ENCODE measurements around the gene HPSE2.

Gene HPSE2

DNA sequence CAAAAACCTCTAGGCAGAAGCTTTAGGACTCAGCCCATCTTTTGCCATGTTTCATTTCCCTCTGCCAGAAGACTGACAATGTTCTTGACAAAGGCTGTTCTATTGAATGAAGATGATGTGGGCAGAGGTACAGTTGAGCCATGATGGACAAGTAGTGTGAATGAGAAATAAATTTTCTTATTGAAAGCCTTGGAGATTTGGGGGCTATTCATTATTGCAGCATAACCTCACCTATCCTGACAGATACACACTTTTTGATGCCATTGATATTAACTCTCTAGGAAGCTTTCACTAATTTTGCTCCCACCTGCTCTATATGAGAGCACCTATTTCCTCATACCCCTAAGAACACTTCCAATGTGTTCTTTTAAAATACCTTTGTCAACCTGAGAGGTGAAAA lies 752.0 kb downstream of the HPSE2 start:
- no peak for DNase-seq

DNA sequence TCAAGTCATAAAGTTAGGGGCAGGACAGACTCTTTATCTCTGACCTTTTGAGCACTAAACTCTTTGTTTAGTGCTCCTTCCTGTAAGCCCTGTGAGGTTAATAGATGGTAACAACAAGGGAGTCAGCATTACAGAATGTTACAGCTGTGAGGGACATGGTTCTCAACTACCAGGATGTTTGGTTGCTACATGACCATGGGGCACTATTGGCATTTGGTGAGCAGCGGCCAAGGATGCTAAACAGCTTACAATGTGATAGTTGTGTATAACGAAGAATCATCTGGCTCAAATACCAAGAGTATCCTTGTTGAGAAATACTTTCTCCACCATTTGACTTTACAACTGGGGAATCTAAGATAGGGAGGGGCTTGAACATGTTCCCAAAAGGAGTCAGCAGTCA lies 753.6 kb downstream of the HPSE2 start:
- DNase-seq: no peak

DNA sequence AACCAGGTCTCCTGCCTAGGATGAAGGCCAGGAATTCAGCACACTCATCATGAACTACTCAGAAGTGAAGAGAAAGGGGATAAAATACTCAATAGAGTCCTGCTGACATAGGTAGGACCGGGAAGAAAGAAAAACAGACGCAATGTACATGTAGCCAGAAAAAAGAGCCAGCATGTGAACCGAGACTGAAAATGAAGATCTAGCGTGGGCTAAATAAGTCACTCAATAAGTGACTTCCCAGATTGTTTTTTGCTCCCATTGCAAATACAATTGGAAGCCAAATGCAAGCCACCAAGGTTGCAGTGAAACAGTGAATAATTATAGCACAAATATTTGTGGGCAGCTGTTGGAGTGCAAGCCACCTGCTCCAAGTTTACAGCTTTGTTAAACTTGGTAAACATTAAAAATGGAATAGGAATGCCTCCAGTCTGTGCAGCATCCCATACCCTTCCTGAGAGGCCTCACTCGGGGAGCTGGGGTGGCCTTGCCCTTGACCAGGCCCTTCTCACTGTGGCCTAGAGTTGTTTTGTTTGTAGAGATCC lies 754.2 kb downstream of the HPSE2 start:
- DNase-seq: no peak

DNA sequence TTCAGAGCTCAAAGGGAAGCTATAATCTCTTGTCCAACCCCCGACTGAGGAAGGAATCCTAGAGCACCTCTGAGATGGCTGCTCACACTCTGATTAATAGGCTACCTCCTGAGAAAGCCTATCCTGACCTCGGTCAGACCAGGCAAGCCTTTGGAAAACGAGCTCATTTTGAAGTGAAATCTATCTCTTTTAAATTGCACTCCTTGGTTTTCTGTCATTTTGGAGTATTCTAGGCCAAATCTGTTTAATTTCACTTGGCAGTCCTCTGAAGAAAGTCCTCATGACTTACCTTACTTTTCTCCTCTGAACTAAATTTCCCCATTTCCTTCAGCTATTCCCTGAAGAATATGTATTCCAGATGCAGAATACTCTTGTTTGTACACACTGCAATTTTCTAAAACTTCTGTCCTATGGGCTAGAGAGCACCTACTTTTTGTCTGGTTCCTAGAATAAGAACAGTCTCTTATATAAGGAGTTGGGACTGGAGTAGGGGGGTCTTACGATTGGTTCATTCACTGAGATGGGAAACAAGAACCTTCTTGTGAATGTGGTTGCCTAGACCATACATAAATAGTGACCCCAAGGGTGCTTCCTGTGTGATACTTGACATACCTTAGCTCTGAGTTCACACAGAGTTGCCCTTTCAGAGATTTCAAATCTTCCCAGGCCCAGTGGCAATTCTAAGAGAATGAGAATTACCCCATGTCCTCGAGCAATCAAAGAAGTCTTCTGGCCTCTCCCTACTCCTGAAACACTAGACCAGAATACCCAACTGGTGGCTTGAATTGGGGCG lies 757.0 kb downstream of the HPSE2 start:
- DNase-seq: no peak

DNA sequence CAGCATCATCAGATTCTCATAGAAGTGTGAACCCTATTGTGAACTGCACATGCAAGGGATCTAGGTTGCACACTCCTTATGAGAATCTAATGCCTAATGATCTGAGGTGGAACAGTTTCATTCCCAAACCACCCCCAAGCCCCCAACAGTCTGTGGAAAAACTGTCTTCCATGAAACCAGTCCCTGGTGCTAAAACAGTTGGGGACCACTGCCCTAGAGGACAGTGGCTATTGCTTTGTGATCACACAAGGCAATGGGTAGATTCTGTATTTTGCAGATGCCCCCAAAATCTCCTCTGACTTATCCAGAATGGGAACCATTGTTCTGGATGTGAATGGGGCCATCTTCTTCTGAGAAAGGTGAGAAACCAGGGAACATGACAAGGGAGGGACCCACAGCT lies 757.8 kb downstream of the HPSE2 start:
- no peak for DNase-seq

DNA sequence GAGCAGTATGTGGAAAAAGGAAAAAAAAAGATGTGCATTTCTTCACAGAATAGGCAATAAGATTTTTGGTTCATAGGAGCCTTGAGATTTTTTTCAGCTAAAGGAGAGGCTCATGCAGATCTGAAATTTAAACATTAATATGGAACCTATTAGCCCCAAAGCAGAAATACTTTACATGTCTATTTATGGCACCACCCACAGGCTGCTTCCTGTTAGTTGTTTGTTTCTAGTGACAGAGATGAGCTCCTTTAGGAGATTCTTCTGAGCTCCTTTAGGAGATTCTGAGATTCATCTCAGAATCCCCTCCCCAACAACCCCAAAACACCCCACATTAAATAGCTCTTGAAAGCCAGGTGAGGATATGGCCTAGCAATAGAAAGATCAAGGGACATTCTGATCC lies 761.0 kb downstream of the HPSE2 start:
- DNase-seq: no peak

DNA sequence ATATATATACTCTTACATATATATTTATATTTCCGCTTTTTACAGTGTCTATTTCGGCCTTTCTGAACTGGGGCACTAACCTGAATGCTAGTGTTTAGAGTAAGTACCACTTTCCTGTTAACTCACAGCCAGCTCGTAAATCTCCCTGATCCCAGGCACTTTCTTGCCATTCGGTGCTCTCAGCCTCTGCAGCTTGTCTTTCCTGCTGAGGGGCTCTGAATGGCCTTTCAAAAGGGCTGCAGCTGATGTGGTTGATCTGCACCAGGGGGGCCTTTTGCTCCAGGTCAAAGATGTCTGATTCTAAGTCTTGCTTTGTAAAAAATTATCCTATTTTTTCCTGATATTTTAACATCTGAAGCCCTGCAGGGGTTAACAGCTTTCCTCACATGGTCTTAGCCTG lies 763.5 kb downstream of the HPSE2 start:
- no peak for DNase-seq

DNA sequence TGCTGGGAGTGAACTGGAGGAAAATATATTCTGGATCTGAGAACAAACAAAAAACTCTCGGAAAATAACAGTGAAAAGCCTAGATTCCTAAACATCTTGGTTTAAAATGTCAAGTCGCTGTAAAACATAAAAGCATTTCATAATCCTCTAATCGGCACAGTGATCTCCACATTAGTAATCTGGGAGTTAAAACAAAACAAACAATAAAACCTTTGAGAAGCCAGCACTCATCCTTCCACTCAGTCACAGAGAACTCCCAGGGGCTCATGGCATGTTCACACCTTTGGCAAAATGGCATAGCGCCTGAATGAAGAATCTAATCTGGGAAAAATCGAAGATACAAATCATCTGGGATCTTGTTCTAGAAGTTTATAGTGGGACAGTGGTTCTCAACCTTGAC lies 764.8 kb downstream of the HPSE2 start:
- no peak for DNase-seq

DNA sequence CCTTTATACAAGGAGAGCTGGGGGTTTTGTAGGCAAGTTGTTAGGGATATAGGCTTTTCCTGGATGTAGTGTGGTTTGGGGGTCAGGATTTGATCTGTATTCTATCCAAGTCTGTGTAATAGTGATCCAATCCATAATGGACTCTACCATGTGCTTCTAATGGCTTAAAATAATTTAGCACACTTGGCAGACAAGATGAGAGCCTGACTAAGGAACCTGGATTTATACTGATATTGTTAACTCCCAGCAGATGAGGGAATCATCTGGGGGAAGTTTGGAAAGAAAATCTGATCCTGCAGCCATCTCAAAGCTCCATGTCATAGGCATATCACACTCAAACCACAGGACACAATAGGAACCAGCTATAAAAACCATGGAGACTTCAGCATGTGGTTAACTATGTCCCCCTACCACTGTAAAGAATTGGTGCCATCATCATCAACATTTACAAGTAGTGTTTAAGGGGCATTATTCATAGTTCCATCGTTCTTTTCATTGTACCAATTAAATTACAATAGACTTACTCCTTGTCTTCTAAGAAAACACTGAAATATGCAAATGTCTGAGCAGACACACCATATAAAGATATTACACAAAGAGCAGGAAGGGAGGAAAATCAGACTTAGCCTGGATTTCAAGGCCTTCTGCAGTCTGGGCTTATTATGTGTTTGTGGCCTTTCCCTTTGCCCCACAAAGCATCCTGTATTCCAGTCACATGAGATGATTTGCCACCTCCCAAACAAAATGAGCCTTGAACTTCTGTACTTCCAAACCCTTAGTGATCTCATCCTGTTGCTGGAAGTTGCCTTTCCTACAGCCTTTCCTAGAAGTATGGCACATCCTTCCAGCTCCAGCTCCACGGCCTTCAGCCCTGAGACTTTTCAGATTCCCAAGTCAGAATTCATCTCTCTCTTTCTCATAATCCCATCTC lies 766.4 kb downstream of the HPSE2 start:
- DNase-seq: no peak

DNA sequence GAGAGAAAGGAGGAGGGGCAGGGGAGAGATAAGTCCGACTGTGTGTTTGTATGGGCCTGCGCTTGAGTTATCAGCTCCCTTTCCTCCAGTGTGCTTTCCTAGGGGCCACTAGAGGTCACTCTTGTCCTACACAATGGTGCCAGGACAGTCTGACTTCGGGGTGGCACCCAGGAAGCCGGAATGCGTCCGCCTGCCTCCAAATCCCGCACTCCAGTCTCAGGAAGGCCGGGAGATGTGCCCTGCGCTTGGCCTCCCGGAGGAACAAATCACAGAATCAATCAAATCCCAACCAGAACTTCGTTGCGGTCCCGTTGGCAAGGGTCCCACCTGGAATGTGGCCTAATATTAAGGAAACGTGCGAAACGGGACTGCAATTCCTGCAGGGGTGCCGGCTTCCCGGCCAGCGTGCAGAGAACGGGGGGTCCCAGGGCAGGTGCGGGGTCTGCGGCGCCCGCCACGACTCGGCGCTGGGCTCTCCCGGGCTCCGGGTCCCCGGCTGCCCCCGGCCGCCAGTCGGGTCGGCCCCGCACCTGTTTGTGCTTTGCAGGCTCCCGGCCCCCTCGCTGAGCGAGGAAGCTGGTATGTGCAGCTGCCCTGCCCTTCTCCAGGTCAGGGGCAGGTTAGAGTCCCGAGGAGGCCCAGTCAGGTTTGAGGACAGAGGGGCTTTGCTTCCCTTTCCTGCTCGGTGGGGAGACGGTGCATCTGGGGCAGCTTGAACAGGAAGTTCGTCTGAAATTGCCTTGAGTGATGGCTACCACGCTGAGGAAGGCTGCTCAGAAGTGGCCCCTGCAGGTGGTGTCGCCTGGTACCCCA lies 767.9 kb downstream of the HPSE2 start:
- DNase-seq: peak in 4 of 5 donors; percentile 45 to 77 (median 51)

DNA sequence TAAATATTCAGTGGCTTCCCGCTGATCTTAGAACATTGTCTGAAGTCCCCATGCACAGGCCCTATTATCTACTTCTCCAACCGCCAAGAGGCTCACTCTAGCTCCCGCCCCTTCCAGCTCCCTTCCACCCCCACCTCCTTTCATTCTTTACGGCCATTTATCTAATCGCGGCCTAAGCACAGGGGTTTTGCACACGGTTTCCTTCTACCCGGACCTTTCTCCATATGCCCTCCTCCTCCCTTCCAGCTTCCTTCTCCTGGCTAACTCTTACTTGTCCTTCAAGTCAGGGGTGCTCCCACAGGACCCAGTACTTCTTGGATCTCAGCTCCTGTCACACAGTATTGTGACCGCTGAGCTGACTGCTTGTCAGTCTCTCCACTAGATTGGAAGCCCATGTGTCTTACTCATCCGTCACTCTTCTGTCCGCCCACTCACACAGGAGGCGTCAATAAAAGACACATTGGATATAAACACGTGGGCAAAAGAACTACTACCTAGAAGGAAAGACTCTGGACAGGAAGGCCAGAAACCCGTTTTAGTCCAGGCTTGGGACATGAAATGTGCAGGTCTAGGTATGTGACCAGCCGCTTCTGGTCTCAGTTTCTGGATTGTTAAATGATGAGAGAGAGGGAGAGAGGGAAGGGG lies 768.7 kb downstream of the HPSE2 start:
- no peak for DNase-seq

DNA sequence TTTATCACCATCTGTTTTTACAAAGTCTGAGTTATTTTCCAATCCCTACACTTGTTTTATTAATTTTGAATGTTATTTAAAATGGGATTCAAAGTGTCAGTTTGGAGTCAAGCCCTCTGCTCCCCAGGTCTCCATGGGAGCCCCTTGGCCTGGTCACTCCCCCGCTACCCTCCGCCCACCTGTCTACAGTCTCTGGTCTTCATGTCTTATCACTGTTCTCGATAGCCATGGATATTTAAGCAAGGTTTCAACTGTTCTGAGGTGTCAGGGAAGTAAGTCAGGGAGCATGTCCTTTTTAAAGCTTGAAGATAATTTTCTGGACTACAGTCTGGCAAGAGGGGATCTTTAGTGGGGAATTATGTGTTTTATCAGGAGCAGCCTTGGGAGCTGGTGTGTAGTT lies 769.8 kb downstream of the HPSE2 start:
- no peak for DNase-seq

DNA sequence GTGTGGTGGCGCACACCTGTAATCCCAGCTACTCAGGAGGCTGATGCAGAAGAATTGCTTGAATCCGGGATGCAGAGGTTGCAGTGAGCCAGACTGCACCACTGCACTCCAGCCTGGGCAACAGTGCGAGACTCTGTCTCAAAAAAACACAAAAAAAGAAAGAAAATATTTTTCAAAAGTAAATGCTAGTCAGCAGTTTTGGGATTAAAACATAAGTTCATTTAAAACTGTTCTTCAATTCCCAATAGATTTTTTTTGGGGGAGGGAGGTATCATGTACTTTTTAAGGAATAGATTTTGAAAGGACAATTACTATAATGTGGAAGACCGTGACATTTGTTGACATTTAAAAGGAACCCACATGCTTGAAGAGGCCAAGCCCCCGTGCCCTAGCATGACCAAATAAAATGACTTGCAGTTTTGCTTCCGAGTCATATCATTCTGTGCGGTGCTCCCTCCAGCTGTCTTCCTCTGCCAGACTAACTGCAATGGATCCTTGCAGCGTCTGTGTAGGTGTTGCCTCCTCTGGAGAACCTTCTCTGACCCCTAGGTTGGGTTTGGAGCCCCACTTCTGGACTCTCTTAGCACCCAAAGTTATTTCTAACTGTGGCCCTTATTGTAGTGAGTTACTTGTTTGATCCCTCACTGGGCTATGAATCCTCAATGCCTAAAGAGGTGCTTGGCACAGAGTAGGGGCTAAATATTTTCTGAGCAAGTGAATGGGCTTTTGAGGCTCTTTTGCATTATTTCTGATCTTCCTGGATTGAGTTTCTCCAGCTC lies 771.5 kb downstream of the HPSE2 start:
- no peak for DNase-seq

DNA sequence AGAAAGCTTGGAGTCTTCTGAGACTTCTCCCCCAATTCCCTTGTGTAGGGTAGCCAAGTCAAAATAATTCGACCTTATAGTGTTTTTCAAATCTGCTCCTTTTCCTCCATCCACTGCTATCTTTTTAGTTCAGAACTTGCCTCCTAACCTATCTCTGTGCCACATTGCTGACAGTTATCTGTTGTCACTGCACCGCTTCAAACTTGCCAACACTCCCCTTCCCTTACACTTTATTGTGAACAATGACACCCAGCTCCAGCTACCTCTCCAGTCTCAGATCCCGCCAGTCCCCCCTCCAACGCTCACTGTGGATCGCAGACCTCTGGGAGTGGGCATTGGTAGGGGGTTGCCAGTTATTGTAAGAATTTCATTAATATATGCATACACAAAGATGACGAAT lies 772.6 kb downstream of the HPSE2 start:
- no peak for DNase-seq

DNA sequence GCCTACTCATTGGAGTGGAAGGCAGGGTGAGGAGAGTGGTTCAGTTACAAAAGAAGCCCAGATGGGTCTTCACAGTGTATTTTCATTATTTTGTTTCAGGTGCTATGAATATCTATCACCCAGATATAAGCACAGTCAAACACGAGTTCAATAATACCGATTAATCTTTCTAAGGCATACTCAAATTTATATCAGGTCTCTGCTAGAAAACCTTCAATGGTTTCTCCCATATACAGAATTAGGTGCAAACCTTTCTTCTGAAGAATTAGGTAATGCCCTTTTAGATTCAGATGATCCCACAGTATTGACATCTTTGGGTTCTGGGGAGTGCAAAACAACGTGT lies 774.2 kb downstream of the HPSE2 start:
- no peak for DNase-seq

DNA sequence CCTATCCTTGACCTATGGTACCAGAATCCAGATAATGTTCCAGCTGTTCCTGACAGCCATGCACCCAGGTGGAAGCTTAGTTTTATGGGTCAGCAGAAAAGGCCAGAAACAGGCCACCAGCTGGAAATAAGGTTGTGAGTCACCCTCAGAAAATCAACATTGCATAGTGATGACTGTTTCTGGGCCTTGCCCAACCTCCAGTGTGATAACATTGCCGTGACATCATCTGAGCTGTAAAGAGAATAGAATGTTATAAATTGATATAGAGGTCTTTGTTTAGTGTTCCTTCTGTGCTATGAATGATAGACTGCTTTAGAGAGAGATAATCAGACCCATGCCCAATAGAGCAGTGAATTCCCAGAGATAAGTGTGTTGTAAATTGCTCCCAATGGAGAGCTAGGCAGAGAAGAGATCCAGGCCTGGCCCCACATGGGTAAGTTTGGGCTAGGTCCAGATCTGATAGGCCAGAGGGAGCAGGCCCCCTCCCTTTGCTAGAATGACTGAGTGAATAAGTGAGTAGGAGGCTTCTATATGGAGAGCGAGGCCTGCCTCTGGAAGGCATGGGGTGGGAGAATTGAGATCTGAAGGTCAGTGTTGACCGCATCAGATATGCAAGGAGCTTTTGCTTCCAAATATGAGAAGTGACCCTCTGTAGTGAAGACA lies 774.7 kb downstream of the HPSE2 start:
- no peak for DNase-seq

DNA sequence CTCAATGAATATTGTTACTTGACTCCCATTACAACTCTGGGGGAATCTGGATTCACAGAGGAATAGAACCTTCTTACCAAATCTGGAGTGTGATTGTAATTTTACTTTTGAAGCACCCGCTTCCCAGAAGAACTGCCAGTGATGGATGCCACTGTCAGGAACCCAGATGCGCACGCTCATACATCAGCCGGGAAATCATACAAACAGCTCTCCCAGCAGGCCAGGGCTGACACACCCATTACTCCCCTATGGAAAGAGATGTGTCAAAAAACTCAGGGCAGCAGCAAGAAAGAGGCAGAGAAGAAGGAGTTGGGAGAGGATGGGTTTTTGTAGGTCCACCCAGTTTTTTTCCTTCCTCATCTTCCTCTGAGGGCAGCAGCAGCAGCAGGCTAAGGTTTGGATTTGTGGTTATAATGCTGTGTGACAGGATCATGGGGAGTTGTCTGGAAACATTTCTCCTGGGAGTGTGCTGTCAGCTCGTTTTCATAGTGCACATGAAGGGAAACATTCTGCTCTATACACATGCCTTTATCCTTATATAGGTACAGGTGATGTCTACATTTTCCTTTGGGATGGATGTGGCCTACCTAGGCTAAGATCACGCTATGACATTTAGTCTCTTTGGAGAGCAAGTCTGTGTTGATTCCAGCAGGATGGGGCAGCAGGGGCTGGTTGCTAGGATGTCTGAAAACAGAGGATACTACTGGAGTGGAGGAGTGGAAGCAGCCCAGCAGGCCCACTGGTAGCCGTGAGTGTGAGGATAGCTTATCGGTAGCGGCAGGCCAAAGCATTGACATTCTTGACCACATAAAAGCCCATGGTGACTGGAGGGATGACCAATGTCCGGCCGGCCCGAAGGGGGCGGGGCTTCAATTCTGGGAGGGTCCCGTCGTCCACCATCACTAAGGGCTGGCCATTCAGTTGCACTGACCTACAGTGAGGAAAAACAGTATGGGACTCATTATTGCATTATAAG lies 776.6 kb downstream of the HPSE2 start:
- no peak for DNase-seq

DNA sequence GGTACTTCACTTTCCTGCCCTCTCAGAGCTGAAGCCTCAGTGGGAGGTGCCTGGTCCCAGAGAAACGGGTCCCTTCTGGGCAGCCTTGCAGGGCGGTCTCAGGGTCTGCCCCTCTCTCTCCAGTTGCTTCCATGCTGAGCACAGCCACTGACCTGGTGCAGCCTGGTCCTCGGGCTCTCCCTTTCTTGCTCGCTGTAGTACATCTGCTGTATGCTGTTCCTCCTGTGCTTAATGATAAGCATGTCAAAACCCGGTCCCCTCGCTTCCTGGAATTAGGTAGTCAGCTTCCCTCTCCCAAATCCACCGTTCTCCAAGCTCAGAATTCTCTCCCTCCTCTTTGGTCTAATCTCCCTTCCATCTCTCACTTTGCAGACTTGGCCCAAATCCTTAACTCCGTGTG lies 777.9 kb downstream of the HPSE2 start:
- no peak for DNase-seq

DNA sequence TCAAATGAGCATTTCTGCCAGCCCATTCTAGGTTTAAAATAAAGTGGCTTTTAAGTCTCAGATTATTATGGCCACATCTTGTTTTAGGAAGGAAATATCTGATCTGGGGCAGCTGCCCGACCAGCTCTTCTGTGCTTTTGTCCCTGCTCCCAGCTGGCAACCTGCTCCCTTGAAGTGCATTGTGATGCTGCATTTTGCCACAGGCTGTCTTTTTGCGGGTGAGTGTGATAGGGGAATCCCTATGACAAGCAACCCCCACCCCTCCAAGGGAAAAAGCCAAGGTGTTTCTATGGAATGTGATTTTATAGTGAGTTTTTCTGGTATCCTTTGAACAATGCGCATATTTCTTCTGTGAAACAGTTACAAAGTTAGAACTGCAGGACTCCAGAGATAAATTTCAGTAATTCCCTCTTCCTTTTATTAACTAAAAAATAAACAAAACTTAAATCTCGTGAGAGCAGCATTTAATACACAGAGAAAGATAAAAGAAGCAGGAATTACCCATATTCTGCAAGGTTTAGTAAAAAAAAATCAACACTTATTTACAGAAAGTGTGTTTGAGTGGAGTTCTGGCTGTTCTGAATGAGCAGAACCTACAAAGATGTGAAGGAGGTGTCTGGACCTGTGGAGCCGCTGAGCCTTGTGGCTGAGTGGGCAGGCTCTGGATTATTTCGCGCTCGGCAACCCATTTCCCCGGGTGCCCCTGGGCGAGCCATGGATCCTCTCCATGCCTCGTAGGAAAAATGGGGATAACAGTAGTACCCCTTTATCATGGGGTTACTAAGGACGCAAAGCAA lies 778.8 kb downstream of the HPSE2 start:
- no peak for DNase-seq
